GM18499 (cell line): ENCODE results near the gene NOSIP.

ENCODE experiments used
- ATAC-seq: cut with Tn5 transposase; IDR thresholded peaks from one replicate; pipeline ENCODE4 v1.9.1; 2021; ENCODE audit warnings: moderate number of reproducible peaks; ENCODE audit not compliant: insufficient read depth, unreplicated experiment

NOSIP gene

DNA sequence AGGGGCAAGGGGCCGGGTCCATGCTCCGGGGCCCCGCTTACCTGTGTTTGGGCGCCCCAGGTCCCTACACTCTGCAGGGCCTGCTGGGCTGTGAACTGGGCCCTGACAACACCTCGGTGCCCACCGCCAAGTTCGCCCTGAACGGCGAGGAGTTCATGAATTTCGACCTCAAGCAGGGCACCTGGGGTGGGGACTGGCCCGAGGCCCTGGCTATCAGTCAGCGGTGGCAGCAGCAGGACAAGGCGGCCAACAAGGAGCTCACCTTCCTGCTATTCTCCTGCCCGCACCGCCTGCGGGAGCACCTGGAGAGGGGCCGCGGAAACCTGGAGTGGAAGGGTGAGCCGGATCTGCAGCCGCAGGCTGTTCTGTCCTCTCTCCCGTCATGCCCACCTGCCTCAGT lies 66.2 kb downstream of the NOSIP start:
- no peak for ATAC-seq

DNA sequence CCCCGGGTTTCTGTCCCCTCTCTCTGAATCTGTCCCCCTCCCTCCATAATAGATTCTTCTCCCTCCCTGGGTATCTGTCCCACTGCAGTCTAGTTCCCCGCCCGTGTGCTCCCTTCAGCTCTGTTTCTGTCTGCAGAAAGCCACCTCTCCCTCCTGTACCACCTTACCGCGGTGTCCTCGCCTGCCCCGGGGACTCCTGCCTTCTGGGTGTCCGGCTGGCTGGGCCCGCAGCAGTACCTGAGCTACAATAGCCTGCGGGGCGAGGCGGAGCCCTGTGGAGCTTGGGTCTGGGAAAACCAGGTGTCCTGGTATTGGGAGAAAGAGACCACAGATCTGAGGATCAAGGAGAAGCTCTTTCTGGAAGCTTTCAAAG lies 66.6 kb downstream of the NOSIP start:
- no peak for ATAC-seq

DNA sequence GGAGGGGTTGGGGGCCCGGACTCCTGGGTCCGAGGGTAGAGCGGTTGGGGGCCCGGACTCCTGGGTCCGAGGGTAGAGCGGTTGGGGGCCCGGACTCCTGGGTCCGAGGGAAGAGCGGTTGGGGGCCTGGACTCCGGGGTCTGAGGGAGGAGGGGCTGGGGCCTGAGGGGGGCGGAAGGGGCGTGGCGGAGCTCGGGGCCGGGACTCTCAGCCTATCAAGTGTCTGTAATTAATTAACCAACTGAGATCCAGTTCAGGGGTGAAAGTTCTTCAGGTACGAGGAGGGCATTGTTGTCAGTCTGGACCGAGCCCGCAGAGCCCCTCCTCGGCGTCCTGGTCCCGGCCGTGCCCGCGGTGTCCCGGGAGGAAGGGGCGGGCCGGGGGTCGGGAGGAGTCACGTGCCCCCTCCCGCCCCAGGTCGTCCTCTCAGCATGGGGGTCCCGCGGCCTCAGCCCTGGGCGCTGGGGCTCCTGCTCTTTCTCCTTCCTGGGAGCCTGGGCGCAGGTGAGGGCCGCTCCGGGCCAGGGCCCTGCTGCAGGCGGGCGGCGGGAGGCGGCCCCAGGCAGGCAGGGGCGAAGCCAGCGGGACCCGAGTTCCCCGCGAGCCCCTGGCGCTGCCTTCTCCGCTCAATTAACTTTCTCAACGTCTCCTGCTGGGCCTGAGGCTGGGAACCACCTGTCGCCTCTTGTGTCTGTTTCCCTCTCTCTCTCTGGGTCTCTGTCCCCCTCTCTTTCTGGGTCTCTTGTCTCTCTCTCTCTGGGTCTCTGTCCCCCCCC lies 67.2 kb downstream of the NOSIP start:
- no peak for ATAC-seq

DNA sequence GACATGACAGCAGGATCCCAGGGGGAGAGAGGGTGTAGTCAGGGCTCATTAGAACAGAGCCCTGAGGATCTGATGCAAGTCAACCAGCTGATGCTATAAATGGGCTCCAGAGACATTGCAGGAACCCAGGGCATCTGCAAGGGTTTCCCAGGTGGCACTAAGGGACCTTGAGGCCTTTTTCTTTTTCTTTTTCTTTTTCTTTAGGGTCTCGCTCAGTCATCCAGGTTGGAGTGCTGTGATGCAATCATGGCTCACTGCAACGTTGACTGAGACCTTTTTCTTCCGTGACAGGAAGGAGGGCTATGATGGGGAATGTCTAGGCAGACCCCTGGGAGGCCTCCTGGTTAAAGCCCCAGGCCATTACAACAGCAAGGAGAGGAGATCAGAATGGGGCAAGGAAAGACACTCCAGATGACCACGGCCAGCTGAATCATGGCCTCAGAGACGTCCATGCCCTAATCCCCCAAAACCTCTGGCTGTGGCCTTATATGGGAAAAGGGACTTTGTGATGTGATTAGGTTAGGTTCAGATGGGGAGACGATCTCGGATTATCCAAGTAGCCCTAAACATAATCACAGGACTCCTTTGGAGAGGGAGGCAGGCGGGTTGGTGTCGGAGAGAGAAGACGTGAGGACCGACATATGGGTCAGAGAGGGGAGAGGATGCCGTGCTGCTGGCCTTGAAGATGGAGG lies 72.4 kb downstream of the NOSIP start:
- no peak for ATAC-seq

DNA sequence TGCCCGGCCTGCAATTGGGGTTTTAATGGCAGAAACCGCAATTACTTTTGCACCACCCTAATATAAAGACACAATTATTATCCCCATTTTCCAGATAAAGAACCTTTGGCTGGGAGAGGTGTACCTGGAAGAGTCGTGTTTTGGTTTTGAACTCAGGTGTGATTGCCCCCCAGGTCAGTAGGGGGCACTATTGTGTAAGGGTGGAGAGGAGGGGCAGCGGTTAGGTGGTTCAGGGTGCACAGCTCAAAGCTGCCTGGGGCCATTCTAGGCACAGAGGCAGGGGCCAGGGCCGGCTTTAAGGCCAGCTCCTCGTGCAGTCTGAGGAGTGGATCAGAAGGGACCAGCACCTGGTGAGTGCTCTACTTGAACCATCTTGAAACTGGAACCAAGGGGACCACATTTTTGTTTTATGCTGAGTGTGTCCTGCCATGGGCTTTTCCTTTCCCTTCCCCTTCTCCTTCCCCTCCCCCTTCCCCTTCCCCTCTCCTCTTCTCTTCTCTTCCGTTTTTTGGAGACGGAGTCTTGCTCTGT lies 73.7 kb downstream of the NOSIP start:
- no peak for ATAC-seq
